Measurements from ENCODE around the gene EXOSC1. TPM values are rescaled to one million over a fixed set of nuclear protein-coding genes. Genes with fewer than 3 reads are reported as not detected.

EXOSC1 gene
- total RNA-seq, 2 donors from 2014 or later, result 20.8 to 33.2 TPM

DNA sequence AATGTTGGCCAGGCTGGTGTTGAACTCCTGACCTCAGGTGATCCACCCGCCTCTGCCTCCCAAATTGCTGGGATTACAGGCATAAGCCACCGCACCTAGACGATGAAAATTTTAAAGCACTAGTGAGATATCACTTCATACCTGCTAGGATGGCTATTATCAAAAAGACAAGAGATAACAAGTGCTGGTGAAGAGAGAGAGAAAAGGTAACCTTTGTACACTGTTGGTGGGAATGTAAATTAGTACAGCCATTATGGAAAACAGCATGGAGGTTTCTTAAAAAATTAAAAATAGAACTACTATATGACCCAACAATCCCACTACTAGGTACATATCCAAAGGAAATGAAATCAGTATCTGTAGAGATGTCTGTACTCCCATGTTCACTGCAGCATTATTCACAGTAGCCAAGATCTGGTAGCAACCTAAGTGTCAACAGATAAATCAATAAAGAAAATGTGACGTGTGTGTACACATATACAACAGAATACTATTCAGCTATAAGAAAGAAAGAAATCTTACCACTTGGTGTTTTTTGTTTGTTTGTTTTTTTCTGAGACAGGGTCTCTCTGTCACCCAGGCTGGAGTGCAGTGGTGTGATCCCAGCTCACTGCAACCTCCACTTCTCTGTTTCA lies 40.0 kb upstream of the EXOSC1 start:
- no peak for ATAC-seq
- Histone ChIP-seq H3K36me3 (replicated peaks in 1 of 2; ENCODE audit: insufficient read depth in 1 of 2, low read depth in 2 of 2) (peaks cover 0 to under 1% of the 10 kb centered on the region in 2 donors), H3K9me3 (no peaks in the 10 kb centered on the region), H3K27me3 (no peaks in the 10 kb centered on the region), H3K27ac (no peak overlapping the region), H3K4me1 (peaks cover 5% of the 10 kb centered on the region), H3K4me3 (no peak overlapping the region)
- 68 to 71% methylated on average over 4 of the region's 4 CpGs for WGBS, 2 donors
- no peak for TF ChIP-seq POLR2A (IDR thresholded peaks at IDR 0.05)
- TF ChIP-seq, protein P1, sequence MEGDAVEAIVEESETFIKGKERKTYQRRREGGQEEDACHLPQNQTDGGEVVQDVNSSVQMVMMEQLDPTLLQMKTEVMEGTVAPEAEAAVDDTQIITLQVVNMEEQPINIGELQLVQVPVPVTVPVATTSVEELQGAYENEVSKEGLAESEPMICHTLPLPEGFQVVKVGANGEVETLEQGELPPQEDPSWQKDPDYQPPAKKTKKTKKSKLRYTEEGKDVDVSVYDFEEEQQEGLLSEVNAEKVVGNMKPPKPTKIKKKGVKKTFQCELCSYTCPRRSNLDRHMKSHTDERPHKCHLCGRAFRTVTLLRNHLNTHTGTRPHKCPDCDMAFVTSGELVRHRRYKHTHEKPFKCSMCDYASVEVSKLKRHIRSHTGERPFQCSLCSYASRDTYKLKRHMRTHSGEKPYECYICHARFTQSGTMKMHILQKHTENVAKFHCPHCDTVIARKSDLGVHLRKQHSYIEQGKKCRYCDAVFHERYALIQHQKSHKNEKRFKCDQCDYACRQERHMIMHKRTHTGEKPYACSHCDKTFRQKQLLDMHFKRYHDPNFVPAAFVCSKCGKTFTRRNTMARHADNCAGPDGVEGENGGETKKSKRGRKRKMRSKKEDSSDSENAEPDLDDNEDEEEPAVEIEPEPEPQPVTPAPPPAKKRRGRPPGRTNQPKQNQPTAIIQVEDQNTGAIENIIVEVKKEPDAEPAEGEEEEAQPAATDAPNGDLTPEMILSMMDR (IDR thresholded peaks at IDR 0.05), result no peak
- intact Hi-C loops (cut with DNase I), result no loop called here
- DNase-seq, result no peak

DNA sequence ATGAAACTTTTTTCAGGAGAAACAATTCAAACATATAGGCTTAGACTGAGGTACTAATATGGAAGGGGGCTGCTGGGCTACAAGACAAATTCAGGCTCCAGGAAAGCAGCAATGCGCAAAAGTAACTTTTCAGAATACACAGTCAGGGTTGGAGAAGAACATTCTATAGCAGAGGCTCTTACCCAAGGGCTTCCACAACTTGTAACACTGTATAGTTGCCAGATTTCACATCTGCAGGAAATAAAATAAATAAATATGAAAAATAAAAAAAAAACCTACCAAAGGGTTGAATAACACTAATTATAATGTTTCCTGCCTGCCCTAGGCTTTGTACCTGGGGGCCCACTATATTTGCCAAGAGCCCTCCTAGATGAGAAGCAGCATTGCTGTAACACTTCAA lies 38.1 kb upstream of the EXOSC1 start:
- TF ChIP-seq, protein P1 (IDR thresholded peaks at IDR 0.05), result no peak
- intact Hi-C loops (cut with DNase I), result no loop called here
- Histone ChIP-seq H3K36me3 (replicated peaks in 1 of 2; ENCODE audit: insufficient read depth in 1 of 2, low read depth in 2 of 2) (peaks cover 0 to 7% of the 10 kb centered on the region in 2 donors), H3K27me3 (no peaks in the 10 kb centered on the region), H3K9me3 (no peaks in the 10 kb centered on the region), H3K4me1 (no peaks in the 10 kb centered on the region), H3K4me3 (no peak overlapping the region), H3K27ac (no peak overlapping the region)
- 88 to 100% methylated on average over 1 of the region's 1 CpG for WGBS, 2 donors
- ATAC-seq (no peak), DNase-seq (no peak)

DNA sequence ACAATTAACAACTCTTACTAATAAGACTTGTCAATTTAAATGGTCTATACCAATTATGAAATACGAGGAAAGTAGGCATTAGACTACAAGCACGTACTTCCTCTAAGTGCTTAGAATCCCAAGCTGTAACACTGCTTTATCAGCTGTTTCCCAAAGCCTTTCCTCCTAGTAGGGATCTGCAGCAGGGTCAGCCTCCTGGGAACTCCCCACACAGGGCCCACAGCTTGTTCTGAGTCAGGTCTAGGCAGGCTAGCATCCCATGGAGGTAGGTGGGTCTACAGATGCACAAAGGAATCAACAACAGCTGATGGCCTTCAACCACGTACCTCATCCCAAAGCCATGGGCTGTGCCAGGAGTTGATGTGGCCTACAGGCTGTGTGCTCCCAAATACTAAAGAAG lies 37.7 kb upstream of the EXOSC1 start:
- intact Hi-C loops (cut with DNase I), result no loop called here
- no peaks in the 10 kb centered on the region for H3K9me3 ChIP-seq
- ATAC-seq (no peak), DNase-seq (no peak)
- no peaks in the 10 kb centered on the region for H3K4me1 ChIP-seq
- WGBS, 2 donors, result 44 to 51% methylated on average over 3 of the region's 3 CpGs
- TF ChIP-seq, protein P1 (IDR thresholded peaks at IDR 0.05), result no peak
- H3K27ac ChIP-seq, result no peak overlapping the region
- H3K36me3 ChIP-seq (replicated peaks in 1 of 2; ENCODE audit: insufficient read depth in 1 of 2, low read depth in 2 of 2), result peaks cover 0 to 7% of the 10 kb centered on the region in 2 donors
- H3K4me3 ChIP-seq, result no peak overlapping the region
- H3K27me3 ChIP-seq, result no peaks in the 10 kb centered on the region

DNA sequence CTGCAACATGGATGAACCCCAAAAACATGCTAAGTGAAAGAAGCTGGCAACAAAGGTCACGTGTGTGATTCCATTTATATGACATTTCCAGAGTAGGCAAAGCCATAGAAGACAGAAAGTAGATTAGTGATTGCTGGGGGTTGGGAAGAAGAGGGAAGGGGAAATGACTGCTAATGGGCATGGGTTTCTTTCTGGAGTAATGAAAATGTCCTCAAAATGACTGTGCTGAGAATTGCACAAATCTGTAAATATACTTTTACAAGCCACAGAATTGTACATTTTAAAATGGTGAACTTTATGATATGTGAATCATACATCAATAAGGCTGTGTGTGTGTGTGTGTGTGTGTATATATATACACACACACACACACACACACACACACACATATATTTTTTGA lies 36.6 kb upstream of the EXOSC1 start:
- DNase-seq (no peak), ATAC-seq (no peak)
- TF ChIP-seq POLR2A (IDR thresholded peaks at IDR 0.05), result no peak
- TF ChIP-seq, protein P1 (IDR thresholded peaks at IDR 0.05), result no peak
- Histone ChIP-seq H3K27ac (no peak overlapping the region), H3K4me1 (no peaks in the 10 kb centered on the region), H3K27me3 (no peaks in the 10 kb centered on the region), H3K9me3 (no peaks in the 10 kb centered on the region), H3K4me3 (no peak overlapping the region), H3K36me3 (replicated peaks in 1 of 2; ENCODE audit: insufficient read depth in 1 of 2, low read depth in 2 of 2) (peaks cover 0 to 7% of the 10 kb centered on the region in 2 donors)
- WGBS, 2 donors, result 81 to 90% methylated on average over 1 of the region's 1 CpG
- intact Hi-C loops (cut with DNase I), result no loop called here

DNA sequence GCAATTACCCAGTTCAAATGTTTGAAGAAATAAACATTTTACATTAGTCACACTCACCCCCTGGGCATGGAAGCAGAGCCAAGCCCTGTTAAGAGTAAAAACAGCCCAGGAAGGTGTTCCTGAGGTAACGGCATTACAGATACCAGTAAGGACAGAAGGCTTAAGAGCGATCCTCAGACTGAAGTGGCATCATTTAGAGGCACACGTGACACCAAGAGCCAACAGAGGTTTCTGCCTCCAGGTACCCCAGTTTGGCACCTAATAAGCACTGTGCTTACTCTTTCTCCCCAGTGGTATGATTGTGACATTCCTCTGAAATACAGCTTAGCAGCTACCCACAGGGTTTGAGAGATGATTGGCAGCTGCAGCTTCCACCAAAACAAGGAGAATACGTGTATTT lies 35.3 kb upstream of the EXOSC1 start:
- no peak for ATAC-seq
- H3K36me3 ChIP-seq (replicated peaks in 1 of 2; ENCODE audit: insufficient read depth in 1 of 2, low read depth in 2 of 2), result peaks cover 0 to 16% of the 10 kb centered on the region in 2 donors
- DNase-seq, result no peak
- WGBS, 2 donors, result 91 to 97% methylated on average over 4 of the region's 4 CpGs
- H3K9me3 ChIP-seq, result no peaks in the 10 kb centered on the region
- intact Hi-C loops (cut with DNase I), result no loop called here
- no peaks in the 10 kb centered on the region for H3K27me3 ChIP-seq
- no peaks in the 10 kb centered on the region for H3K4me1 ChIP-seq
- H3K27ac ChIP-seq, result no peak overlapping the region
- H3K4me3 ChIP-seq, result no peak overlapping the region
- TF ChIP-seq, protein P1 (IDR thresholded peaks at IDR 0.05), result no peak
- no peak for TF ChIP-seq POLR2A (IDR thresholded peaks at IDR 0.05)

All from body of pancreas (tissue), 4 donors.